Measurements from ENCODE around the gene RLN2. TPM values are rescaled to one million over a fixed set of nuclear protein-coding genes. Genes with fewer than 3 reads are reported as not detected.

Gene RLN2
- total RNA-seq, 4 donors from 2014 or later: not detected

Small RNA genes within 50 kb of the gene (small RNA-seq; reads per million reads assigned to genes)
- gene HMGN2P31: 0 reads per million in 4 donors

Other genes with a start within 250 kb of the RLN2 start
- not detected for gene INSL6, start 119.1 kb downstream of the RLN2 start, total RNA-seq
- not detected for gene INSL4, start 73.3 kb downstream of the RLN2 start, total RNA-seq
- not detected for gene RLN1, start 35.2 kb upstream of the RLN2 start, total RNA-seq
- gene PLGRKT, start 133.2 kb upstream of the RLN2 start, total RNA-seq: 10 to 100 TPM in 3 of 4 donors, 1 to 10 TPM in 1; 8.8 to 22.6 (median 13.3) TPM
- gene CD274, start 145.8 kb upstream of the RLN2 start, total RNA-seq: 1 to 10 TPM in 3 of 4 donors, under 1 TPM in 1; 0.73 to 3.6 (median 2.7) TPM
- 1 to 10 TPM in 3 of 4 donors, under 1 TPM in 1; 0.47 to 4.6 (median 2.4) TPM for gene PDCD1LG2, start 205.8 kb upstream of the RLN2 start, total RNA-seq

Measured in gastroesophageal sphincter (tissue), 4 donors.